Measurements from ENCODE around the gene ZBTB11. TPM values are rescaled to one million over a fixed set of nuclear protein-coding genes. Genes with fewer than 3 reads are reported as not detected.
"Not testable (repeated sequence)": the region's sequence is repeated elsewhere in the genome, so short reads cannot be mapped to it uniquely, and the experiment has no call there.

The ZBTB11 gene
- total and polyA plus RNA-seq, 8 donors, result 2.8 to 31.2 (median 9.2) TPM

DNA sequence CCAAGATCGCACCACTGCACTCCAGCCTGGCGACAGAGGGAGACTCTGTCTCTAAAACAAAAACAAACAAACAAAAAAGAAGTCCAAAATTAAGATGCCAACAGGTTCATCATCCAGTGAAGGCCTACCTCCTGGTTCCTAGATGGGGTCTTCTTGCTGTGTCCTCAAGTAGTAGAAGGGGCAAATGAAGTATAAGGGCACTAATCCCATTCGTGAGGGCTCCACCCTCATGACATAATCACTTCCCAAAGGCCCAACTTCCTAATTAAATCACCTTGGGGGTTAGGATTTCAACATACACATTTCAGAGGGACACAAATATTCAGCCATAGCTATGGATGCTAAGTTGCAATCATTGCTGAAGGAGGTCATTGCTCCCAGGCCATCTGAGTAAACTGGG, 57.2 kb downstream of the ZBTB11 start:
- H3K9me3 ChIP-seq, result peaks cover 0 to 4% (median 0%) of the 10 kb centered on the region in 4 donors
- H3K4me3 ChIP-seq, result no peak overlapping the region
- H3K36me3 ChIP-seq, result no peaks in the 10 kb centered on the region
- no peaks in the 10 kb centered on the region for H3K27me3 ChIP-seq
- 90 to 92% (median 91%) methylated on average over 3 of the region's 3 CpGs for WGBS, 5 donors
- no peak overlapping the region for H3K27ac ChIP-seq
- no peak for DNase-seq
- no peaks in the 10 kb centered on the region for H3K4me1 ChIP-seq
- intact Hi-C loops (cut with DNase I; ENCODE audit: low total_unique reads), result no loop called here
- TF ChIP-seq POLR2AphosphoS5 (IDR thresholded peaks at IDR 0.05), result no peak

DNA sequence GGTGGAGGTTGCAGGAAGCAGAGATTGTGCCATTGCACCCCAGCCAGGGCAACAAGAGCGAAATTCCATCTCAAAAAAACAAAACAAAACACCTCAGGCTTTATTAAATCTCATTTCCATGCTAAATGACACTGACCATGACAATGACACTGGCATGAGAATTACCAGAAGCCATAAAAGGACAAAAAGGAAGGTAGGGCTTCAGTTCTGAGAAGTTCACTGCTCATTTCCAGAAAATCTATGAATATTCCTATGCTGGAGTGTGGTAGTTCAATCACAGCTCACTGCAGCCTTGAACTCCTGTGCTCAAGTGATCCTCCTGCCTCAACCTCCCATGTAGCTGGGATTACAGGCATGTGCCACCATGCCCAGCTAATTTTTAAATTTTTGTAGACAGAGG, 58.2 kb downstream of the ZBTB11 start:
- WGBS, 5 donors, result 46 to 72% (median 60%) methylated on average over 1 of the region's 1 CpG
- Histone ChIP-seq H3K36me3 (no peaks in the 10 kb centered on the region), H3K4me3 (no peak overlapping the region), H3K9me3 (peaks cover 0 to 4% (median 0%) of the 10 kb centered on the region in 4 donors), H3K27ac (no peak overlapping the region), H3K4me1 (no peaks in the 10 kb centered on the region), H3K27me3 (no peaks in the 10 kb centered on the region)
- intact Hi-C loops (cut with DNase I; ENCODE audit: low total_unique reads), result no loop called here
- TF ChIP-seq POLR2AphosphoS5 (IDR thresholded peaks at IDR 0.05) (no peak), POLR2A (IDR thresholded peaks at IDR 0.05) (no peak), CTCF (IDR thresholded peaks at IDR 0.05) (no peak)
- DNase-seq, result no peak

GRCh38 chr3:101617478-101617877, 59.5 kb downstream of the ZBTB11 start:
- intact Hi-C loops (cut with DNase I; ENCODE audit: low total_unique reads), result no loop called here
- H3K4me1 ChIP-seq, result no peaks in the 10 kb centered on the region
- H3K27ac ChIP-seq, result no peak overlapping the region
- H3K9me3 ChIP-seq, result peaks cover 0 to 4% (median 0%) of the 10 kb centered on the region in 4 donors
- H3K36me3 ChIP-seq, result no peaks in the 10 kb centered on the region
- H3K27me3 ChIP-seq, result no peaks in the 10 kb centered on the region
- H3K4me3 ChIP-seq, result no peak overlapping the region
- DNase-seq, result no peak
- 77 to 90% (median 82%) methylated on average over 7 of the region's 7 CpGs for WGBS, 5 donors
- no peak for TF ChIP-seq CTCF (IDR thresholded peaks at IDR 0.05)
- TF ChIP-seq EP300 (IDR thresholded peaks at IDR 0.05), result no peak
- TF ChIP-seq POLR2AphosphoS5 (IDR thresholded peaks at IDR 0.05), result no peak
- no peak for TF ChIP-seq POLR2A (IDR thresholded peaks at IDR 0.05)

- no peak overlapping the region for H3K27ac ChIP-seq
- intact Hi-C loops (cut with DNase I; ENCODE audit: low total_unique reads), result no loop called here
- 91 to 98% (median 95%) methylated on average over 6 of the region's 6 CpGs for WGBS, 5 donors
- H3K9me3 ChIP-seq, result peaks cover 0 to 4% (median 0%) of the 10 kb centered on the region in 4 donors
- no peaks in the 10 kb centered on the region for H3K27me3 ChIP-seq
- no peaks in the 10 kb centered on the region for H3K36me3 ChIP-seq
- H3K4me3 ChIP-seq, result no peak overlapping the region
- TF ChIP-seq CTCF (IDR thresholded peaks at IDR 0.05) (no peak), POLR2A (IDR thresholded peaks at IDR 0.05) (no peak), POLR2AphosphoS5 (IDR thresholded peaks at IDR 0.05) (no peak), EP300 (IDR thresholded peaks at IDR 0.05) (no peak)
- DNase-seq, result no peak
- no peaks in the 10 kb centered on the region for H3K4me1 ChIP-seq
Observed at GRCh38 chr3:101615525-101615924, 61.4 kb downstream of the ZBTB11 start.

- H3K9me3 ChIP-seq; H3K4me1 ChIP-seq; intact Hi-C loops (cut with DNase I; ENCODE audit: low total_unique reads); H3K36me3 ChIP-seq; DNase-seq; H3K27me3 ChIP-seq; H3K27ac ChIP-seq; H3K4me3 ChIP-seq: not testable (repeated sequence)
- 78 to 91% (median 86%) methylated on average over 8 to 9 of the region's 9 CpGs for WGBS, 5 donors
Observed at GRCh38 chr3:101613014-101613413, 63.9 kb downstream of the ZBTB11 start.

Data from stomach (tissue), 9 donors.